Measurements from ENCODE around the gene MSRB1. TPM values are rescaled to one million over a fixed set of nuclear protein-coding genes. Genes with fewer than 3 reads are reported as not detected.

The MSRB1 gene
- total and polyA plus RNA-seq, 2 of the 13 experiments (the other 11 are each of a cell fraction or from before 2014, with no cell fraction given), result 32.1 to 75.4 TPM

- TF ChIP-seq HOXA9 (CRISPR knock-in tag; IDR thresholded peaks at IDR 0.05; ENCODE audit: borderline replicate concordance) (0 out of 2 replicates have a peak, but pooled peaks have one; percentile 3), MLX (CRISPR knock-in tag; IDR thresholded peaks at IDR 0.05) (no peak), DBP (CRISPR knock-in tag; IDR thresholded peaks at IDR 0.05; ENCODE audit: not compliant biosample characterization) (no peak), SP2 (CRISPR knock-in tag; IDR thresholded peaks at IDR 0.05) (no peak), ATF4 (CRISPR knock-in tag; IDR thresholded peaks at IDR 0.05) (no peak), NR3C1 (CRISPR knock-in tag; IDR thresholded peaks at IDR 0.05) (no peak), TBL1XR1 (IDR thresholded peaks at IDR 0.05; ENCODE audit: borderline replicate concordance, low read length, partially characterized antibody) (no peak), ZNF205 (CRISPR knock-in tag; IDR thresholded peaks at IDR 0.05) (0 out of 2 replicates have a peak, but pooled peaks have one; percentile 16), CTCF (CRISPR knock-in tag; IDR thresholded peaks at IDR 0.05) (peak; percentile 5; the same call in 1 of the 2 replicates), ZNF891 (CRISPR knock-in tag; IDR thresholded peaks at IDR 0.05) (no peak), ZHX2 (IDR thresholded peaks at IDR 0.05; ENCODE audit: low read depth) (no peak), ZHX2 (CRISPR knock-in tag; IDR thresholded peaks at IDR 0.05; ENCODE audit: borderline replicate concordance) (no peak; the same call in 1 of the 2 replicates), ZNF337 (CRISPR knock-in tag; IDR thresholded peaks at IDR 0.05; ENCODE audit: borderline replicate concordance, low read depth) (no peak), ZFP37 (CRISPR knock-in tag; IDR thresholded peaks at IDR 0.05; ENCODE audit: borderline replicate concordance) (no peak), KLF11 (CRISPR knock-in tag; IDR thresholded peaks at IDR 0.05) (no peak), PRMT3 (CRISPR knock-in tag; IDR thresholded peaks at IDR 0.05; ENCODE audit: borderline replicate concordance, low read depth) (peak; percentile 29; the same call in 1 of the 2 replicates), ZEB1 (IDR thresholded peaks at IDR 0.05; ENCODE audit: insufficient replicate concordance, low read depth) (no peak)
These were observed 21.0 kb upstream of the MSRB1 start (continued) for GRCh38 chr16:1963806-1964505.

Measured in HepG2 (cell line).